ENCODE measurements around the gene CHAC2. TPM values are rescaled to one million over a fixed set of nuclear protein-coding genes. Genes with fewer than 3 reads are reported as not detected.

Gene CHAC2
- total and polyA plus RNA-seq, 9 of the 15 experiments (the other 6 are each of a cell fraction or from before 2014, with no cell fraction given) = 9.8 to 35.6 (median 18.2) TPM

- no peak for TF ChIP-seq LCOR (CRISPR knock-in tag; IDR thresholded peaks at IDR 0.05)
- TF ChIP-seq ATF7 (IDR thresholded peaks at IDR 0.05) = no peak
- TF ChIP-seq CBX1 (IDR thresholded peaks at IDR 0.05; ENCODE audit: low read depth) = no peak
- no peak for TF ChIP-seq HMG20B (CRISPR knock-in tag; IDR thresholded peaks at IDR 0.05)
- TF ChIP-seq PHF8 (IDR thresholded peaks at IDR 0.05; ENCODE audit: borderline replicate concordance, low read length) = no peak
- no peak for TF ChIP-seq ZNF395 (CRISPR knock-in tag; IDR thresholded peaks at IDR 0.05)
- TF ChIP-seq ZNF41 (CRISPR knock-in tag; conservative IDR thresholded peaks at IDR 0.05) = no peak
These were observed 17.4 kb upstream of the CHAC2 start (continued) for GRCh38 chr2:53750041-53750768.

DNA sequence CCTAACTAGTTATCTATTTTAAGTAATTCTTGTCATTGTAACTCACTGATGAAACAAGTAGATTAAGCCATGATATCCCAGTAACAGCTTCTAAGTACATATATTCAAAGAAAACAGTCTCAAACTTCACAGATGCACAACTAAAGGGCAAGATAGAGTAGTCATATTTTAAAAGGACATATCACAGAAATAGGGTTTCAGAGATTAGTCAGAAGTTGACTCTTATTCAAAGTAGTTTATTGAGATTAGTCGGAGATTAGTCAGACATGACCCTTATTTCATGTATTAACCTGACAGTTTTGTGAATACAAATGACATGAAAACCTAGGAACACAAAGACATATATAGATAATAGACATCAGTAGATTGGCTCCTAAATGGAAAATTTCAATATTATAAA lies 15.9 kb upstream of the CHAC2 start:
- CTCF ChIA-PET (ENCODE audit: low intra/inter-chr PET ratio) = no interaction called here
- TF ChIP-seq NFIX (CRISPR knock-in tag; IDR thresholded peaks at IDR 0.05; ENCODE audit: low read depth) (no peak), TSHZ1 (CRISPR knock-in tag; IDR thresholded peaks at IDR 0.05) (no peak), RBM15 (IDR thresholded peaks at IDR 0.05; ENCODE audit: insufficient read depth, low read length) (no peak), SAFB2 (IDR thresholded peaks at IDR 0.05; ENCODE audit: borderline replicate concordance, low read depth, low read length, severe bottlenecking) (no peak), SETDB1 (IDR thresholded peaks at IDR 0.05; ENCODE audit: low read length) (no peak)
- 76% methylated on average over 1 of the region's 1 CpG for WGBS (ENCODE audit: insufficient coverage, low coverage, missing lambda C conversion rate)
- FAIRE-seq (no peak), ATAC-seq (no peak), DNase-seq (ENCODE audit: extremely low read depth in 1 of 4, low spot score in 3 of 4) (no peak)
- no peak overlapping the region for H3K4me3 ChIP-seq
- H3K9me3 ChIP-seq (replicated peaks; ENCODE audit: control insufficient read depth, insufficient read depth, low read depth, low read length) = no peaks in the 10 kb centered on the region
- no peak overlapping the region for H3K27ac ChIP-seq (ENCODE audit: extremely low read depth, low read depth, low read length)
- H3K36me3 ChIP-seq (ENCODE audit: control insufficient read depth, insufficient read depth, low read length) = peaks cover 20% of the 10 kb centered on the region; the same call in 2 of the 3 replicates
- H3K9me1 ChIP-seq (ENCODE audit: control insufficient read depth, insufficient read depth, low read length) = no peaks in the 10 kb centered on the region
- no peaks in the 10 kb centered on the region for H3K4me1 ChIP-seq (replicated peaks in 1 of 2; ENCODE audit: control insufficient read depth in 2 of 2, insufficient read depth in 2 of 2, low read length in 2 of 2)
- no peaks in the 10 kb centered on the region for H3K27me3 ChIP-seq (ENCODE audit: control insufficient read depth in 2 of 2, insufficient read depth in 2 of 2, low read length in 2 of 2)
- intact Hi-C loops (cut with micrococcal nuclease) (no loop called here), in situ Hi-C loops (cut with MboI) (no loop called here)
- POLR2A ChIA-PET = no interaction called here
- H2AFZ ChIP-seq (ENCODE audit: low read depth, low read length) = no peak overlapping the region
- no peak overlapping the region for H3K9ac ChIP-seq (ENCODE audit: insufficient read depth in 1 of 2, low read depth in 2 of 2, low read length in 2 of 2)
- no TSS peak for BruUV-seq (replicated peaks)
- no peak overlapping the region for H3K4me2 ChIP-seq (ENCODE audit: insufficient read depth, low read length)
- H4K20me1 ChIP-seq (replicated peaks; ENCODE audit: control insufficient read depth, insufficient read depth, low read length) = no peaks in the 10 kb centered on the region
- H3K79me2 ChIP-seq (ENCODE audit: control insufficient read depth, insufficient read depth, low read length) = no peaks in the 10 kb centered on the region

Data from K562 (cell line).